HG02852 (cell line): Measurements from ENCODE around the gene RAB8A.

ENCODE experiments used
- ATAC-seq: cut with Tn5 transposase; IDR thresholded peaks from one replicate; pipeline ENCODE4 v1.9.1; 2021; ENCODE audit warnings: mild to moderate bottlenecking, moderate library complexity; ENCODE audit not compliant: unreplicated experiment

RAB8A gene

DNA sequence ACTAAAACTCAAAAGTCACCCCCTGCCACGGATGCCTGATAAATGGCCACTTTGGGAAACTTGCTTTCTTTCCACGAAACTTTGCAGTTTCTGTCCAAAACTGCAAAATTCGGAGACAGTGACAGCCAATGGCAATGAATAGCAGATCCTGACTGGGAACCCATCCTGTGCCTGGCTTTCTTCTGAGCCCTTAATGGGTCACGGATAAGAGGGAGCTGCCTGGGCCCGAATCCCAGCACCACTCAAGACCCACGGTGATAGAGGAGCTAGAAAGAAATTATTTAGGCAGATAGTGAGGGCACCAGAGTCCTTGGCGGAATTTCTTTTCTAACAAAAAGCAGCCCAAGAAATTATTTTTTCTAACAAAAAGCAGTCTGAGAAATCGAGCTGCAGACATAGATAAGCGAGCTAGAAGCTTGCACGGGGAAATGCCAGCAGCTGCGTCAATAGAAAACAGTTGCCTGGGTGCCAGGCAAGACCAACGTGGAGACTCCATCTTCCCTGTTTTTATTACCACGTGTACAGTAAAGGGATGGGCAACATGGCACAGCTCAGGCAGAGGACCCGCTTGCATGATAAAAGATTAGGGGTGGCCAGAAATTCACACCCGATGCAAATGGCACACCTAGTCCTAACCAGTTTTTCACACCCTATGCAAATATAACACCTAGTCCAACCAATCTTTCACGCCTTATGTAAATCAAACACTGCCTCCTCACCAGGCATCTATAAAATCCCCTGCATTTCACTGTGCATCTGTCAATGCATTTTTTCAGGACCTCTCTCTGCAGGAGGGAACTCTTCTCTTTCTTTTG is 24.7 kb downstream of the RAB8A start:
- no peak for ATAC-seq

DNA sequence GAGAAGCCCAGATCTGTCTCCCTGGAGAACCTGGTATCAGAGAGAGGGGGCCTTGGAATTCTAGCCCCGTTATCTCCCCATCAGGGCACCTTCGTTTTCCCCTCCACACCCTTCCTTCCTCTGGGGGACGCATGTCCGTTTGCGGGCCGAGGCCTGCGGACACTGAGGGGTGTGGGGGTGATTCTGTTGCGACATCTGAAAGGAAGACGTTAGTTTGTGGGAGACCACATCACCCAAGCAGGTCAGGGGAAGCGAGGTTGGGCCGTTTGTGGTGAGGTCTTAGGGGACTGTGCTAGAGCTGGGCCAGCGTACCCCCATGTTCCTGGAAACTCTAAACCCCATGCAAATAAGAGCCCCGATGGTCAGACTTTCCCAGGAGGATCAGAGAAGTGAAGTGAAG is 28.1 kb downstream of the RAB8A start:
- no peak for ATAC-seq

DNA sequence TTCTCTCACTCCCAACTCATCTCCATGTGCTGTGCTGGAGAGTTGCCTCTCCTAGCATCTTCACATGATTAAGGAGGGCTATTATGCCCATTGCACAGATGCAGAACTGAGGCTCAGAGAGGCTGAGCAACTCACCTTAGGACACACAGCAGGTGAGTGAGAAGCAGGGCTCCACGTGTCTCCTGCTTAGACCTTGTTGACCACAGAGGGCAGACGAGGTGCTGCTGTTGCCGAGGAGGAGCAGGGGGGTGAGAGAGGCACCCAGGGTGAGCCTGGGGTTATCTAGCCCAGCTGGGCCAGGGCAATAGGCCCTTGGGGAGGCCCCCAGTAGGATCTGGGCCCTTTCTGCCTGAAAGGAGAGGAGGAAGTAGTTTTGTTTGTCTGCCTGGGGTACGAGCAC is 29.4 kb downstream of the RAB8A start:
- ATAC-seq: no peak

DNA sequence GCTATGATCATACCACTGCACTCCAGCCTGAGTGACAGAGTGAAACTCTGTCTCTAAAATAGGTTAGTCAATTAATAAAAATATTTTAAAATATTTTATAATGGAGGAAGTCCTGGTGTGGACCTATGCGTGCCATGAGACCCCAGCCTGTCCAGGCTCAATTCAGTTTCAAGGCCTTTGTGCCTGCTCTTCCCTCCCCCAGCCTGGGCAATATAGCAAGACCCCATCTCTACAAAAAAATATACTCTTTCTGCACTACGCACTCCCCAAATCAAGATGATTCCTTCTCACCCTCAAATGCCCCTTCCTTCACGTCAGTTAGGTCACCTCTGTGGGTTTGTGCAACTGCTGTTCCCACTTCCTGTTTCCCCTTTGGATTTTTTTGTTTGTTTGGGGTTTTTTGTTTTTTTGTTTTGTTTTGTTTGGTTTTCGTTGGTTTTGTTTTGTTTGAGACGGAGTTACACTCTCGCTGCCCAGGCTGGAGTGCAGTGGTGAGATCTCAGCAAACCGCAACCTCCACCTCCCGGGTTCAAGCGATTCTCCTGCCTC is 30.4 kb downstream of the RAB8A start:
- ATAC-seq: no peak

DNA sequence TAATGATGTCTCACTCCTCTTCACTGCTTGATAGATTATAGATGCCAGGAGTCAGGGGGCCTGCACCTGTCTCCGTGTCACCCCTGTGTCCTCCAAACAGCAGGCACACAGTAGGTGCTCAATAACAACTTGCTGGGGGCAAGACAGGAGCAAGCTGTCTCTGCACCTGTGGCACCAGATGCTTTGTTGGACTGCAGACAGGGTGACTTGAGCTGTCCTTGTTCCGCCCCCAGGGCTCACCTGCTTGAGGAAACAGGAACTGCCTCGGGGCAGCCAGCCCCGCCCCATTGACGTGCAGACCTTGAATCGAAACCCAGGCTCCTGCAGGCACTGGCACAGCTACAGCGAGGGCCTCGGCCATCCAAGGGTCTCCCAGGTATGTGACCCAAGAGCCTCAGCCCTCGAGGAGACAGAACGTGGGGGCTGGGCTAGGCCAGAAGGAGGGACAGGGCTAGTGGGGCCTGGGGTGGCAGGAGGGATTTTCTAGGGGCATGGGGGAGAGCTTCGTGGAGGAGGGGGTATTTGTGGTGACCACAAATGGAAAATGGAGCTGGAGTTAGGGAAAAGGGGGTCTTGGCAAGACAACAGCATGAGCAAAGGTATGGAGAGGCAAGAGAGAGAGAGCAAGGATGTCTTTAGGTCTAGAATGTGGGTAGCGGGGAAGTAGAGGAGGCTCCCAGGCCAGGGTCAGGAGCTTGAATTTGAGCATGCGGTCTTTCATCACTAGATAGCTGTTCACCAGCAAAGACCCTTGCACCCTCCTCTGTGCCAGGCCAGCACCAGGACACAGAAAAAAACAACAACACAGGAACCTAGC is 31.9 kb downstream of the RAB8A start, which contains the start of gene HSH2D:
Gene HSH2D (plus strand): TSS at position 287 of the 817 bp plus-strand sequence. CDS start 5,066 bp downstream, outside the sequence.
- ATAC-seq: no peak

DNA sequence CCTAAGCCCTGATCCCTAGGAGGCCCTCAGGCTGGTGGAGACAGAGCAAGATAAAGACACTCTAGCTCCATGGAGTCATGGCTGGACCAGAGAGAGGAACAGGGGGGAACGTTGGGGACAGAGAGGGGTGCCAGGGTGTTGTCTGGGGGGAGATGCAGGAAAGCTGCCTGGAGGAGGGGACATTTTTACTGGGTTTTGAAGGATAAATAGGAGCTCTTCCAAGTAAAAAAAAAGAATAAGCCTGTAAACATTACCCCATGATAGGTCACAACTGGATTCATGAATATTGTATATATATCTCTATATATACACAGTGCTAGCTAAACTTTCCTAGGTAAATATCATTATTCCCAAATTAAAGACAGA is 32.5 kb downstream of the RAB8A start:
- ATAC-seq: no peak

DNA sequence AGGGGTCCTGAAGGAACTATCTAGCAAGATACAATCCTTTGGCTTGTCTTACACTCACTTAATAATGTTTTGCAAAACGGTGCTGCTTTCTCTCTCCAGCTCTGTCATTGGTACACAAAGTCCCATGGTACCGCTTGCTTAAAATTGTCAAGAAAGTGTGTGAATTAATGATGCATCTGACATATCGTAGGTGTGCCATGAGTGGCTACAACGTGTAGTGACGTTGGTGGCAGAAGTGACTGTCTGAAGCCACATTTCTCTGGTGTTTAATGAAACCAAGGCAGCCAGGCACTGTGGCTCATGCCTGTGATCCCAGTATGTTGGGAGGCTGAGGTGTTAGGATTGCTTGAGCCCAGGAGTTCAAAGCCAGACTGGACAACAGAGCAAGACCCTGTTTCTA is 34.4 kb downstream of the RAB8A start:
- no peak for ATAC-seq

DNA sequence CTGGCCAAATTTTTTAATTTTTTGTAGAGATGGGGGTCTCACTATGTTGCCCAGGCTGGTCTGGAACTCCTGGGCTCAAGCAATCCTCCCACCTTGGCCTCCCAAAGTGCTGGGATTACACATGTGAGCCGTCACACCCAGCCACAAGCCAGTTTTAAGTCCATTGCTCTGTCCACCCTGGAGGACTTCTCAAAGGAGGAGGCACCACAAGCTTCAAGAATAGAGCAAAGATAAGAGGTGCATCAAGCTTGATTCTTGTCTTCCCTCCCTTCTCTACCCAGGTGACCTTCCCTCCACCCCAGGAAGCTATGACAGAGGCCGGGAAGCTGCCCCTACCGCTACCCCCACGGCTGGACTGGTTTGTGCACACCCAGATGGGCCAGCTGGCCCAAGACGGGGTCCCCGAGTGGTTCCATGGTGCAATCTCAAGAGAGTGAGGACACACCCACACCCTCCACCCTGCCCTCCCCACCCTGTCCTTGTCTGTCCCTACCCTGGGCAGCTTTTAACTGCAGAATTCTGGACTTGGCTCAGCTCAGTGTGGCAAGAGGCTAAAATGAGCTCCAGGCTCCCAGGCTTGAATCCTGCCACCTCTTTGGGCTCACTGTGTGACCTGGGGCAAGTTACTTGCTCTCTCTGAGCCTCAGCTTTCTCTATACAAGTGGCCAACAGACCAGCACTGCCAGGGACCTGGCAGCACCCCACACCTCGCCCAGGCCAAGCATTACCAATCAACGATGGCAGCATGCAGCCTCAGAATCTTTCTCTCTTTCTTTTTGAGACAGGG is 36.9 kb downstream of the RAB8A start:
- no peak for ATAC-seq

DNA sequence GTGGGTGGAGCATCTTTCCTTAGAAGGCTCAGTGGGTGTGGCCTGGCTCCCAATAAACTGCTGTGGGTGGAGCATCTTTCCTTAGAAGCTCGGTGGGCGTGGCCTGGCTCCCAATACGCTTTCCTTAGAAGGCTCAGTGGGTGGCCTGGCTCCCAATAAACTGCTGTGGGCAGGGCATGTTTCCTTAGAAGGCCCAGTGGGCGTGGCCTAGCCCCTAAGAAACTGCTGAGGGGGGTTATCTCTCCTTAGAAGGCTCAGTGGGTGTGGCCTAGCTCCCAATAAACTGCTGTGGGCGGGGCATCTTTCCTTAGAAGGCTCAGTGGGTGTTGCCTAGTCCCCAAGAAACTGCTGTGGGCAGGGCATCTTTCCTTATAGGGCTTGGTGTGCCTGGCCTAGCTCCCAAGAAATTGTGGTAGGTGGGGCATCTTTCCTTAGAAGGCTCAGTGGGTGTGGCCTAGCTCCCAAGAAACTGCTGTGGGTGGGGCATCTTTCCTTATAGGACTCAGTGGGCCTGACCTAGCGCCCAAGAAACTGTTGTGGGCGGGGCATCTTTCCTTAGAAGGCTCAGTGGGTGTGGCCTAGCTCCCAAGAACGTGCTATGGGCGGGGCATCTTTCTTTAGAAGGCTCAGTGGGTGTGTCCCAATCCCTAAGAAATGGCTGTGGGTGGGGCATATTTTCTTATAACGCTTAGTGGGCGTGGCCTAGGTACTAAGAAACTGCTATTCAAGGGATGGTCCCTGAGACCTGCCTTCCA is 42.1 kb downstream of the RAB8A start:
- no peak for ATAC-seq

DNA sequence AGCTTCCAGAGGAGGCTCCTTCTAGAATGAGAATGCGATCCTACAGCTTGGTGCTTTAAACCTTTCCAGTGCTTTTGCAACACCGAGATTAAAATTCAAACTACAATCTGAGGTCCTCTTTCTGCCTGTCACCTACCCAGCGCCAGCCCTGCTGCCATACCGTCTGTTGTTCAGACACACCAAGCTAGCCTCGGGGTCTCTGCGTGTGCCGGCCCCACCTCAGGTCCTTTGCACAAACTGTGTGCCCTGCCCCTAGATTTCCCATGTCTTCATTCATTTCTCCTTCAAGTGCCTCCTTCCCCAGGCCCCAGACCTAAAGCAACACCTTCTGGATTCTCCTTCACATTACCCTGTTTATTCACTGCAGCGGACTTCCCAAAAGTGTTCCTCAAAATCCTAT is 42.9 kb downstream of the RAB8A start:
- ATAC-seq: no peak

DNA sequence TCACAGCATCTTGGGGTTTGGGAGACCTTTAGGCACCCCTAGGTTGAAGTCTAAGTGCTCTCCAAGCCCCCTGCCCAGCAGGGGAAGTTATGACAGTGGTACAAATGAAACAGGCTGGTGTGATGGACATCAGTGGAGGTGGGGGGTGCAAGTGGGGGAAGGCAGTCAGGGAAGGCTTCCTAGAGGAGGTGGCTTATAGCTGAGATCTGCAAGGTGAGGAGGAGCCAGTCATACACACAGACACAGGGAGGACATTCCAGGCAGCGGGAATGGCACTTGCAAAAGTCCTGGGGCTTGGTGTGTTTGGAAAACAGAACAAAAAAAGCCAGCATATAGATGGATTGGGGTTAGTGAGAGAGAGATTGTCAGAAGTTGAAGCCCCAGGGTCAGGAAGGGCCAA is 43.4 kb downstream of the RAB8A start:
- ATAC-seq: no peak

DNA sequence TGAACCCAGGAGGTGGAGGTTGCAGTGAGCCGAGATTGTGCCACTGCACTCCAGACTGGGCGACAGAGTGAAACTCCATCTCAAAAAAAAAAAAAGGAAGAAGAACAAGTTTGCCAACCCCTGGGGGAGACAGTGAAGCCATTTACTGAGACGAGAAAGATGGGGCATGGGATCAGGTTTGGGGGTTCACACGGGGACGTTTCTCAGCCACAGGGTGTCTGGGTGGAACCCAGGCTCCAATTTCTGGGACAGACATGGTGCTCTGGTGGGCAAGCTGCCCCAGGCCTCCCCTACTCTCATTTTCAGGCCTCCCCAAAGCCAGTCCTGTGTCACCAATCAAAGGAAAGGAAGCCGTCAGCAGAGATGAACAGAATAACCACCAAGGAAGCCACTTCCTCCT is 45.2 kb downstream of the RAB8A start:
- ATAC-seq: no peak

DNA sequence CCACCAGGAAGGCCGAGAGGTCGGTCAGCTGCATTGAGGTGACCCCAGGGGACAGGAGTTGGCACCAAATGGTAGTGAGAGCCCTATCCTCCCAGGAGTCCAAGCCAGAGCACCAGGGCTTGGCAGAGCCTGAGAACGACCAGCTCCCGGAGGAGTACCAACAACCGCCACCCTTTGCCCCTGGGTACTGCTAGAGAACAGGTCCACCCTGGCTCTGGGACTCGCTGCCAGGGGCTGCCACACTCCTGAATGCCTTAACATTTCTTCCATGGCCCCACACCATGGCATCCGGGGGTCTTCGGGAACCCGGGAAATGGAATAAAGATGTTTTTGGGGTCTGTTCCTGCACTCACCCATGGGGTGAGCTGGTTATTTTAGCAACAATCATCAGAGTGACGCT is 45.9 kb downstream of the RAB8A start:
- ATAC-seq: no peak

DNA sequence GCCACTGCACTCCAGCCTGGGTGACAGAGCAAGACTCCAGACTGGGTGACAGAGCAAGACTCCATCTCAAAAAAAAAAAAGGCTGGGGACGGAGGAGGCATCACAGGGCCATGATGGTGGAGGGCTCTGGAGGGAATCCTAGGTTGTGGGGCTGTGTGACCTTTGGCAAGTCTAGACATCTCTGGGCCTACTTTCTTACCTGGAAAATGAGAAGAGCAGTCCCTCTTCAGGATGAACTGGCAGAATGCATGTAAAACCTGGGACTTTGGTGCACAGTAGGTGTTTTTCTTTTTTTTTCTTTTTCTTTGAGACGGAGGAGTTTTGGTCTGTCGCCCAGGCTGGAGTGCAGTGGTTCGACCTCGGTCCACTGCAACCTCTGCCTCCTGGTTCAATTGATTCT is 48.0 kb downstream of the RAB8A start:
- ATAC-seq: no peak

DNA sequence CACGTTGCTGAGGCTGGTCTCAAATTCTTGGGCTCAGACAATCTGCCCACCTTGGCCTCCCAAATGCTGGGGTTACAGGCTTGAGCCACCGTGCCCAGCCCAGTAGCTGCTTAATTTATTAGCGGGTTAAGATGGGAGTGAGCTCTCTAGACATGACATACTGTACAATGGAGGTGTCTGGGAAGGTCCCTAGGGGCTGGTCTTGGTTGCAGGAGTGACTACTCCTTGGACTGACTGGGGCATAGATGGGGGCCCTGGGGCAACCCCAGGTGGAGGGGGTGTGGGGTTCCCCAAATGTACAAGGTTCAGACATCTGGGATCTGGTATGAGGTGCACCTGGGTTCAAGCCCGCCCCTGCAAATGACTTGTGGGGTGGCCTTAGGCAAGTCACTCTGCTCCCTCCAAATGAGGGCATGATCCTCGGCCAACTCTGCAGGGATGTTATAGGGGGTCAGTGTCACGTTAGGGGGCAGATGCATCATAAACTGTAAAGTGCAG is 48.8 kb downstream of the RAB8A start:
- no peak for ATAC-seq

DNA sequence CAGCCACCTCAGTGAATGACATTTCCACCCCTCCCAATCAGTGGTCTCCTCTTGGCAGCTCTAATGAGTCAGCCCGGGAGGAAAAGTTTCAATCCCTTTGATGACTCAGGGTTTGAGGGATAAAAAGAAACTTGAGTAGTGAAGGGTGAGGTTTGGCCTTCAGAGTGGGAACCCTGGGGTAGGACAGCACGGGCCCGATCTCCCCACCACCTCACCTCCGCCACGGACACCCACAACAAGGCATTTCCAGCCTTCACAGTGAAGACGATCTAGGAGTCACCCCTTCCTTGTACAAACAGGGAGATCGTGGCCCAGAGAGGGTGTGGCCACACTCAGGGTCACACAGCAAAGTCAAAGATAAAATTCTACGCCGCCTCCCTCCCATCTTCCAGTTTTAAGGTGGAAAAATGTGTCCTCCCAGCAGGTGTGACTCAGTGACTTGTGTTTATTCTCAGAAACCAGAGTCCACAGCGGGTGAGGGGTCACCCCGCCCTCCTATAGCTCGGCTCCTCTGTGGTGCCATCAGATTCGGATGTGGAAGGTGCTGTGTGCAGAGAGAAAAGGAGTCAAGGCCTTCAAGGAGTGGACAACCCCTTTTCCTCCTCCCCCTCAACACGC is 49.4 kb downstream of the RAB8A start:
- ATAC-seq: no peak

DNA sequence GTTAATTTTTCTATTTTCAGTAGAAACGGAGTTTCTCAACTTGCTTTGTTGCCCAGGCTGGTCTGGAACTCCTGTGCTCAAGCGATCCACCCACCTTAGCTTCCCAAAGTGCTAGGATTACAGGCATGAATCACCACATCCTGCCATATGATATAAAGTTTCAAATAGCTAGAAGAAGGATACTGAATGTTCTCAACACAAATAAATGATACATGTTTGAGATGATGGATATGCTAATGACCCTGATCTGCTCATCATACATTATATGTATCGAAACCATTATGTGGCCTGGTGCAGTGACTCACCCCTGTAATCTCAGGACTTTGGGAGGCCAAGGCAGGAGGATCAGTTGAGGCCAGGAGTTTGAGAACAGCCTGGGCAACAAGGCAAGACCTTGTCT is 50.2 kb downstream of the RAB8A start:
- ATAC-seq: no peak

DNA sequence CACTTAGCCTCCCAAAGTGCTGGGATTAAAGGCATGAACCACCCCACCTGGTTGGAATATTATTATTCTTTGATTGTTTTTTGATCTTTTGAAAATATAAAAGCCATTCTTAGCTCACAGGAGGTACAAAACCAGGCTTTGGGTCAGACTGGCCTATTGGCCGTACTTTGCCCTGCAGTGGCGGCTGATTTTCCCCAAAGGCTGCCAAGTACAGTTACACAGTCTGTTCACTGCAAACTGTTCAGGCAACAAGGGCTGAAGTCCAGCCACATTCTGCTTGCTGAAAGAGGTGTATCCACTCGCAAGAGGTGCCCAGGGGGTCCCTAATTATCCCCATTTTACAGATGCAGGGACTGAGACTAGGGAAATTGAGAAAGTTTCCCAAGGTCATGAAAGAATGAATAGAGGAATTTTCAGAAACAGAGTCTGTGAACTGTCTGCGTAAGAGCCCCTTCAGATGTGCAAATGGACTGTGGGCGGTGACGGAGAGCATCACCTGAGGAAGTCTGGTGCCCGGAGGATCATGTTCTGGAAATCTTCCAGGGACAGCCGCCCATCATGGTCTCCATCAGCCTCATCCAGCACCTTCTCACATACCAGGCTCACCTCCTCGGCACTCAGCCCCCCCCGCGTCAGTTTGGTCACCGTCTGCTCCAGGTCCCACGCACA is 52.7 kb downstream of the RAB8A start:
- no peak for ATAC-seq

DNA sequence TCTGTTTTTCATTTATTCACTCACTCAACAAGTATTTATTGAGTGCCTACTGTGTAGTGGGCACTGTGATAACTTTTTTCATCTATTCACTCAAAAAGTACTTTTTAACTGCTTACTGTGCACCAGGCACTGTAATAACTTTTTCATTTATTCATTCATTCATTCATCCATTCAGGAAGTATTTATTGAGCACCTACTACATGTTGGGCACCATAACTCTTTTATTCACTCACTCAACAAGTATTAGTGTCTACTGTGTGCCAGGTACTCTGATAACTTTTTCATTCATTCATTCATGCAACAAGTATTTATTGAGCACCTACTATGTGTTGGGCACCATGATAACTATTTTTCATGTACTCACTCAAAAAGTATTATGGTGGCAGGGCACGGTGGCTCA is 54.7 kb downstream of the RAB8A start:
- ATAC-seq: no peak
